Stimulated activated CD4-positive, alpha-beta T cell treated with anti-CD3 and anti-CD28 coated beads, Interleukin-2, amount 100 ng/mL, for 24 hours (primary cell): ENCODE measurements around the gene SIDT1.

ENCODE experiments used
- DNase-seq, 2 donors: peaks; one replicate each; pipeline ENCODE4 v3.0.0-alpha.2; 2020

SIDT1 gene

GRCh38 chr3:113546414-113546893 lies 14.1 kb downstream of the SIDT1 start:
- DNase-seq, result no peak

- DNase-seq, result no peak
These were observed 16.1 kb downstream of the SIDT1 start for GRCh38 chr3:113548501-113548900.

GRCh38 chr3:113551820-113552219 lies 19.5 kb downstream of the SIDT1 start:
- DNase-seq, result no peak

GRCh38 chr3:113552851-113553250 lies 20.5 kb downstream of the SIDT1 start:
- no peak for DNase-seq

- no peak for DNase-seq
These were observed 22.8 kb downstream of the SIDT1 start for GRCh38 chr3:113555138-113555537.

GRCh38 chr3:113556316-113556945 lies 24.1 kb downstream of the SIDT1 start:
- no peak for DNase-seq

GRCh38 chr3:113556946-113557335 lies 24.6 kb downstream of the SIDT1 start:
- DNase-seq, result no peak

- no peak for DNase-seq
These were observed 25.0 kb downstream of the SIDT1 start for GRCh38 chr3:113557374-113557773.

GRCh38 chr3:113559009-113559408 lies 26.7 kb downstream of the SIDT1 start:
- DNase-seq, result no peak

GRCh38 chr3:113560271-113560670 lies 27.9 kb downstream of the SIDT1 start:
- no peak for DNase-seq

GRCh38 chr3:113560831-113561623 lies 28.7 kb downstream of the SIDT1 start:
- no peak for DNase-seq

- DNase-seq, result no peak
These were observed 33.2 kb downstream of the SIDT1 start for GRCh38 chr3:113565555-113565954.

GRCh38 chr3:113570158-113570557 lies 37.8 kb downstream of the SIDT1 start:
- DNase-seq, result no peak

GRCh38 chr3:113571360-113571759 lies 39.0 kb downstream of the SIDT1 start:
- DNase-seq, result no peak

- no peak for DNase-seq
These were observed 41.4 kb downstream of the SIDT1 start for GRCh38 chr3:113573728-113574127.

- no peak for DNase-seq
These were observed 41.9 kb downstream of the SIDT1 start for GRCh38 chr3:113574213-113574612.

GRCh38 chr3:113575206-113575605 lies 42.9 kb downstream of the SIDT1 start:
- DNase-seq, result no peak

GRCh38 chr3:113585228-113585627 lies 52.9 kb downstream of the SIDT1 start:
- no peak for DNase-seq

- no peak for DNase-seq
These were observed 53.4 kb downstream of the SIDT1 start for GRCh38 chr3:113585720-113586119.

- no peak for DNase-seq
These were observed 56.5 kb downstream of the SIDT1 start for GRCh38 chr3:113588806-113589205.

GRCh38 chr3:113589971-113590370 lies 57.6 kb downstream of the SIDT1 start:
- no peak for DNase-seq

- DNase-seq, result no peak
These were observed 58.6 kb downstream of the SIDT1 start for GRCh38 chr3:113590983-113591382.

- DNase-seq, result no peak
These were observed 61.7 kb downstream of the SIDT1 start for GRCh38 chr3:113594066-113594465.

GRCh38 chr3:113597596-113598354 lies 65.4 kb downstream of the SIDT1 start:
- DNase-seq, result no peak
